ENCODE results near the gene GPSM1. TPM values are rescaled to one million over a fixed set of nuclear protein-coding genes. Genes with fewer than 3 reads are reported as not detected.
"Not testable (repeated sequence)": the region's sequence is repeated elsewhere in the genome, so short reads cannot be mapped to it uniquely, and the experiment has no call there.

The GPSM1 gene
- total and polyA plus RNA-seq, 2 donors (not counting 1 experiment from before 2014, with no cell fraction given): 2.4 to 6.3 TPM

GRCh38 chr9:136407061-136407460, 79.7 kb downstream of the GPSM1 start:
- ATAC-seq (ENCODE audit: low read depth); H3K4me3 ChIP-seq (ENCODE audit: control extremely low read depth in 1 of 5, extremely low read depth in 1 of 5, insufficient read depth in 1 of 5, low read depth in 2 of 5, low read length in 4 of 5); H3K9me3 Mint-ChIP-seq (ENCODE audit: insufficient read depth); H3K9ac ChIP-seq (ENCODE audit: low read length); H2AFZ ChIP-seq (ENCODE audit: insufficient read depth, low read depth, low read length, poor library complexity, severe bottlenecking); H3K27me3 Mint-ChIP-seq; H3K27ac ChIP-seq (ENCODE audit: low read length in 2 of 2); H3K27ac Mint-ChIP-seq; DNase-seq; H3K9me3 ChIP-seq (ENCODE audit: control extremely low read depth in 1 of 3, control insufficient read depth in 2 of 3, insufficient read depth in 1 of 3, low read length in 2 of 3); H3K4me3 Mint-ChIP-seq; H3K27me3 ChIP-seq (replicated peaks in 1 of 4; ENCODE audit: control extremely low read depth in 1 of 4, control insufficient read depth in 3 of 4, insufficient read depth in 4 of 4, low read length in 3 of 4); H3K4me2 ChIP-seq (replicated peaks; ENCODE audit: low read depth, low read length, poor library complexity, severe bottlenecking); CTCF ChIA-PET; intact Hi-C loops (cut with micrococcal nuclease): not testable (repeated sequence)
- Histone ChIP-seq H4K20me1 (ENCODE audit: control insufficient read depth, insufficient read depth, low read length, poor library complexity, severe bottlenecking) (peaks cover 32% of the 10 kb centered on the region), H3K36me3 (replicated peaks in 1 of 2; ENCODE audit: control extremely low read depth in 1 of 2, control insufficient read depth in 1 of 2, extremely low read depth in 1 of 2, insufficient read depth in 2 of 2, low read length in 1 of 2) (peaks cover 0 to 29% of the 10 kb centered on the region in 2 experiments), H3K4me1 (ENCODE audit: control insufficient read depth in 2 of 2, insufficient read depth in 2 of 2, low read length in 2 of 2) (peaks cover 49 to 61% of the 10 kb centered on the region in 2 donors), H3K79me2 (ENCODE audit: control insufficient read depth, insufficient read depth, low read length) (peaks cover 49% of the 10 kb centered on the region)
- POLR2A ChIA-PET: interaction anchor here (0.7 kb wide), 1 partner anchor 132 kb away, joined by 3 read pairs; no protein-coding TSS in a partner anchor
- peaks cover 62% of the 10 kb centered on the region for H3K4me1 Mint-ChIP-seq
- WGBS (ENCODE audit: insufficient coverage): 99% methylated on average over 20 of the region's 28 CpGs

- H4K20me1 ChIP-seq (ENCODE audit: control insufficient read depth, insufficient read depth, low read length, poor library complexity, severe bottlenecking): peaks cover 37% of the 10 kb centered on the region
- intact Hi-C loops (cut with micrococcal nuclease): no loop called here
- no peak overlapping the region for H3K27ac ChIP-seq (ENCODE audit: low read length in 2 of 2)
- no peak overlapping the region for H3K4me3 ChIP-seq (ENCODE audit: control extremely low read depth in 1 of 5, extremely low read depth in 1 of 5, insufficient read depth in 1 of 5, low read depth in 2 of 5, low read length in 4 of 5)
- Mint-ChIP-seq H3K4me3 (peak overlapping the region; percentile 39), H3K27ac (peak overlapping the region; percentile 67), H3K4me1 (peaks cover 59% of the 10 kb centered on the region), H3K9me3 (ENCODE audit: insufficient read depth) (no peaks in the 10 kb centered on the region), H3K27me3 (no peaks in the 10 kb centered on the region)
- no peaks in the 10 kb centered on the region for H3K9me3 ChIP-seq (ENCODE audit: control extremely low read depth in 1 of 3, control insufficient read depth in 2 of 3, insufficient read depth in 1 of 3, low read length in 2 of 3)
- H3K79me2 ChIP-seq (ENCODE audit: control insufficient read depth, insufficient read depth, low read length): peaks cover 56% of the 10 kb centered on the region
- TF ChIP-seq, protein P1, sequence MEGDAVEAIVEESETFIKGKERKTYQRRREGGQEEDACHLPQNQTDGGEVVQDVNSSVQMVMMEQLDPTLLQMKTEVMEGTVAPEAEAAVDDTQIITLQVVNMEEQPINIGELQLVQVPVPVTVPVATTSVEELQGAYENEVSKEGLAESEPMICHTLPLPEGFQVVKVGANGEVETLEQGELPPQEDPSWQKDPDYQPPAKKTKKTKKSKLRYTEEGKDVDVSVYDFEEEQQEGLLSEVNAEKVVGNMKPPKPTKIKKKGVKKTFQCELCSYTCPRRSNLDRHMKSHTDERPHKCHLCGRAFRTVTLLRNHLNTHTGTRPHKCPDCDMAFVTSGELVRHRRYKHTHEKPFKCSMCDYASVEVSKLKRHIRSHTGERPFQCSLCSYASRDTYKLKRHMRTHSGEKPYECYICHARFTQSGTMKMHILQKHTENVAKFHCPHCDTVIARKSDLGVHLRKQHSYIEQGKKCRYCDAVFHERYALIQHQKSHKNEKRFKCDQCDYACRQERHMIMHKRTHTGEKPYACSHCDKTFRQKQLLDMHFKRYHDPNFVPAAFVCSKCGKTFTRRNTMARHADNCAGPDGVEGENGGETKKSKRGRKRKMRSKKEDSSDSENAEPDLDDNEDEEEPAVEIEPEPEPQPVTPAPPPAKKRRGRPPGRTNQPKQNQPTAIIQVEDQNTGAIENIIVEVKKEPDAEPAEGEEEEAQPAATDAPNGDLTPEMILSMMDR (IDR thresholded peaks at IDR 0.05): no peak
- no peak for TF ChIP-seq EZH2 (IDR thresholded peaks at IDR 0.05; ENCODE audit: borderline replicate concordance, insufficient read depth, low read depth, low read length, poor library complexity, severe bottlenecking)
- H3K36me3 ChIP-seq (replicated peaks in 1 of 2; ENCODE audit: control extremely low read depth in 1 of 2, control insufficient read depth in 1 of 2, extremely low read depth in 1 of 2, insufficient read depth in 2 of 2, low read length in 1 of 2): peaks cover 0 to 34% of the 10 kb centered on the region in 2 experiments
- ATAC-seq (ENCODE audit: low read depth) (no peak), DNase-seq (no peak)
- H3K9ac ChIP-seq (ENCODE audit: low read length): no peak overlapping the region
- POLR2A ChIA-PET: no interaction called here
- H2AFZ ChIP-seq (ENCODE audit: insufficient read depth, low read depth, low read length, poor library complexity, severe bottlenecking): no peak overlapping the region
- WGBS (ENCODE audit: insufficient coverage): 65% methylated on average over 6 of the region's 7 CpGs
- H3K4me1 ChIP-seq (ENCODE audit: control insufficient read depth in 2 of 2, insufficient read depth in 2 of 2, low read length in 2 of 2): peaks cover 49 to 61% of the 10 kb centered on the region in 2 donors
- H3K4me2 ChIP-seq (replicated peaks; ENCODE audit: low read depth, low read length, poor library complexity, severe bottlenecking): no peak overlapping the region
- no peaks in the 10 kb centered on the region for H3K27me3 ChIP-seq (replicated peaks in 1 of 4; ENCODE audit: control extremely low read depth in 1 of 4, control insufficient read depth in 3 of 4, insufficient read depth in 4 of 4, low read length in 3 of 4)
- CTCF ChIA-PET: interaction anchor here (2.6 kb wide), 1 partner anchor 7 kb away, joined by 16 read pairs; the partner anchor contains the start of gene SNAPC4
These were observed 80.6 kb downstream of the GPSM1 start for GRCh38 chr9:136407911-136408310.

Other genes starting within 250 kb of the GPSM1 start
- 1.9 and 2.2 TPM in 2 replicates for gene NACC2, start 232.2 kb upstream of the GPSM1 start, total RNA-seq
- gene NACC2, start 232.2 kb upstream of the GPSM1 start, polyA plus RNA-seq: 0.34 and 0.48 TPM in 2 replicates
- gene TMEM250, start 208.7 kb upstream of the GPSM1 start, total RNA-seq: 29.6 and 30.4 TPM in 2 replicates
- 5.6 and 11.1 TPM in 2 replicates for gene TMEM250, start 208.7 kb upstream of the GPSM1 start, polyA plus RNA-seq
- gene LHX3, start 122.4 kb upstream of the GPSM1 start, total RNA-seq: 0.19 and 0.30 TPM in 2 replicates
- gene LHX3, start 122.4 kb upstream of the GPSM1 start, polyA plus RNA-seq: 0.07 TPM in 2 replicates
- gene QSOX2, start 81.7 kb upstream of the GPSM1 start, total RNA-seq: 139 and 141 TPM in 2 replicates
- 62.9 and 85.0 TPM in 2 replicates for gene QSOX2, start 81.7 kb upstream of the GPSM1 start, polyA plus RNA-seq
- gene CCDC187, start 23.4 kb upstream of the GPSM1 start, total RNA-seq: 7.6 and 8.2 TPM in 2 replicates
- 1.5 and 3.1 TPM in 2 replicates for gene CCDC187, start 23.4 kb upstream of the GPSM1 start, polyA plus RNA-seq
- 23.0 and 25.4 TPM in 2 replicates for gene DNLZ, start 36.2 kb downstream of the GPSM1 start, total RNA-seq
- 39.9 and 42.0 TPM in 2 replicates for gene DNLZ, start 36.2 kb downstream of the GPSM1 start, polyA plus RNA-seq
- gene CARD9, start 46.1 kb downstream of the GPSM1 start, total RNA-seq: 0.44 and 0.57 TPM in 2 replicates
- gene CARD9, start 46.1 kb downstream of the GPSM1 start, polyA plus RNA-seq: 1.1 and 1.6 TPM in 2 replicates
- gene SNAPC4, start 72.6 kb downstream of the GPSM1 start, total RNA-seq: 15.4 and 15.6 TPM in 2 replicates
- 11.2 and 13.1 TPM in 2 replicates for gene SNAPC4, start 72.6 kb downstream of the GPSM1 start, polyA plus RNA-seq
- 86.3 and 94.7 TPM in 2 replicates for gene ENTR1, start 83.1 kb downstream of the GPSM1 start, total RNA-seq
- gene ENTR1, start 83.1 kb downstream of the GPSM1 start, polyA plus RNA-seq: 77.7 and 110 TPM in 2 replicates
- 64.6 and 72.2 TPM in 2 replicates for gene PMPCA, start 83.1 kb downstream of the GPSM1 start, total RNA-seq
- gene PMPCA, start 83.1 kb downstream of the GPSM1 start, polyA plus RNA-seq: 64.4 and 97.6 TPM in 2 replicates
- 33.1 and 35.3 TPM in 2 replicates for gene INPP5E, start 112.3 kb downstream of the GPSM1 start, total RNA-seq
- gene INPP5E, start 112.3 kb downstream of the GPSM1 start, polyA plus RNA-seq: 28.2 and 31.0 TPM in 2 replicates
- 73.4 and 79.5 TPM in 2 replicates for gene SEC16A, start 155.5 kb downstream of the GPSM1 start, total RNA-seq
- 31.7 and 41.6 TPM in 2 replicates for gene SEC16A, start 155.5 kb downstream of the GPSM1 start, polyA plus RNA-seq
- 38.5 and 40.6 TPM in 2 replicates for gene NOTCH1, start 218.5 kb downstream of the GPSM1 start, total RNA-seq
- 16.6 and 19.6 TPM in 2 replicates for gene NOTCH1, start 218.5 kb downstream of the GPSM1 start, polyA plus RNA-seq

Measured in B cell (primary cell).